Osteoblast (primary cell): ENCODE data around the gene FLVCR2. TPM values are rescaled to one million over a fixed set of nuclear protein-coding genes. Genes with fewer than 3 reads are reported as not detected.

ENCODE experiments used
- DNase-seq: peaks from one replicate; pipeline ENCODE4 v3.0.0; 2011; ENCODE audit warnings: low spot score, mixed read lengths; ENCODE audit not compliant: insufficient read length; ENCODE audit errors: missing footprints
- H2AFZ ChIP-seq: 2 replicates; pipeline ENCODE4 v1.6.0; 2011; ENCODE audit warnings: mild to moderate bottlenecking, low read length
- H3K27ac ChIP-seq: 2 replicates; pipeline ENCODE4 v1.5.1; 2011; ENCODE audit warnings: mild to moderate bottlenecking, low read depth, low read length, moderate library complexity
- H3K27me3 ChIP-seq: 2 replicates; pipeline ENCODE4 v1.6.0; 2012; ENCODE audit warnings: mild to moderate bottlenecking, control low read depth, inconsistent platforms, low read length, moderate library complexity; ENCODE audit not compliant: insufficient read depth
- H3K36me3 ChIP-seq: 2 replicates; pipeline ENCODE4 v1.5.1; 2011; ENCODE audit warnings: mild to moderate bottlenecking, low read length, control low read depth, moderate library complexity; ENCODE audit not compliant: insufficient read depth
- H3K4me1 ChIP-seq: 2 replicates; pipeline ENCODE4 v1.5.1; 2011; ENCODE audit warnings: mild to moderate bottlenecking, low read length, control low read depth, moderate library complexity; ENCODE audit not compliant: insufficient read depth
- H3K4me2 ChIP-seq: 2 replicates; pipeline ENCODE4 v1.6.0; 2011; ENCODE audit warnings: mild to moderate bottlenecking, low read length; ENCODE audit not compliant: insufficient read depth
- H3K4me3 ChIP-seq: fragments of 200-600 bp; sonication (generic); 3 replicates; pipeline ENCODE4 v1.5.1; 2012; ENCODE audit warnings: mild to moderate bottlenecking, low read length, inconsistent platforms; ENCODE audit not compliant: insufficient read depth
- H3K79me2 ChIP-seq: 2 replicates; pipeline ENCODE4 v1.6.0; 2012; ENCODE audit warnings: mild to moderate bottlenecking, low read length, control low read depth, inconsistent platforms; ENCODE audit not compliant: insufficient read depth
- H3K9me3 ChIP-seq: 2 replicates; pipeline ENCODE4 v1.5.1; 2011; ENCODE audit warnings: low read depth, low read length, control low read depth
- H4K20me1 ChIP-seq: 2 replicates; pipeline ENCODE4 v1.6.0; 2012; ENCODE audit warnings: mild to moderate bottlenecking, low read length, control low read depth; ENCODE audit not compliant: insufficient read depth
- CTCF ChIP-seq: IDR thresholded peaks from 2 replicates; pipeline ENCODE4 v1.5.1; 2011; ENCODE audit warnings: mild to moderate bottlenecking, low read depth, low read length, moderate library complexity; ENCODE audit errors: extremely low read depth
- total RNA-seq: library from RNA; depleted of rRNA; stranded (reverse); fragments of >200 nt; gene quantifications from 2 replicates; pipeline ENCODE4 v1.2.3, GENCODE V29; 2012

Gene FLVCR2
- total RNA-seq, 1 donor: 1.8 TPM

GRCh38 chr14:75626396-75626795, 48.0 kb downstream of the FLVCR2 start:
- Histone ChIP-seq H4K20me1 (no peaks in the 10 kb centered on the region), H3K27me3 (no peaks in the 10 kb centered on the region), H3K79me2 (no peaks in the 10 kb centered on the region), H3K4me2 (no peak overlapping the region), H3K27ac (no peak overlapping the region), H3K9me3 (no peaks in the 10 kb centered on the region), H3K36me3 (no peaks in the 10 kb centered on the region), H3K4me3 (no peak overlapping the region), H2AFZ (no peak overlapping the region), H3K4me1 (no peaks in the 10 kb centered on the region)
- no peak for DNase-seq
- no peak for TF ChIP-seq CTCF

- no peaks in the 10 kb centered on the region for H3K36me3 ChIP-seq
- no peak overlapping the region for H3K27ac ChIP-seq
- H3K4me1 ChIP-seq: no peaks in the 10 kb centered on the region
- no peak overlapping the region for H3K4me3 ChIP-seq
- H3K9me3 ChIP-seq: no peaks in the 10 kb centered on the region
- H3K79me2 ChIP-seq: no peaks in the 10 kb centered on the region
- no peak for TF ChIP-seq CTCF
- no peak overlapping the region for H2AFZ ChIP-seq
- DNase-seq: no peak
- H3K27me3 ChIP-seq: no peaks in the 10 kb centered on the region
- no peaks in the 10 kb centered on the region for H4K20me1 ChIP-seq
- H3K4me2 ChIP-seq: no peak overlapping the region
These were observed 48.4 kb downstream of the FLVCR2 start for GRCh38 chr14:75626863-75627262.

GRCh38 chr14:75627406-75627805, 49.0 kb downstream of the FLVCR2 start:
- Histone ChIP-seq H3K9me3 (no peaks in the 10 kb centered on the region), H2AFZ (no peak overlapping the region), H3K4me3 (no peak overlapping the region), H3K4me2 (no peak overlapping the region), H4K20me1 (no peaks in the 10 kb centered on the region), H3K79me2 (no peaks in the 10 kb centered on the region), H3K36me3 (no peaks in the 10 kb centered on the region), H3K4me1 (no peaks in the 10 kb centered on the region), H3K27me3 (no peaks in the 10 kb centered on the region), H3K27ac (no peak overlapping the region)
- no peak for TF ChIP-seq CTCF
- DNase-seq: no peak

DNA sequence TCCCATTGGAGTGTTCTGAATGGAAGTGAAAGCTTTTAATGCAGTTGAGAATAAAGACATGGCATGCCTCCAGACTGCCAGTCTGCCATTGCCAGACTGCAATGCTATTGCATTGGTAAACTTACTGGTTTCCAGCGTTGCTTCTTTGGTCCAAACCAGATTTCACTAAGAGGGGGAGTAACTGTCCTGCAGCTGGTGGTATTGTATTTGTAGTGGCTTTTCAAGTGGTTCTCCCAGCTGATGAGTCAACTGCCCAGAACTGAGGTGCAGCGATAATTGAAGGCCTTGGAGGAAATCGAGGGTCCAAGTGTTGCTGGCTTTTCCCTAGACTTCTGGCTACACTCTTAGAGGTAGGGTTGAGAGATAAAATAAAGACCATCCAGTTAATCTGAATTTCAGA, 50.4 kb downstream of the FLVCR2 start:
- Histone ChIP-seq H3K4me2 (no peak overlapping the region), H3K27me3 (no peaks in the 10 kb centered on the region), H3K4me3 (no peak overlapping the region), H3K27ac (no peak overlapping the region), H3K9me3 (no peaks in the 10 kb centered on the region), H2AFZ (no peak overlapping the region), H3K79me2 (no peaks in the 10 kb centered on the region), H3K36me3 (no peaks in the 10 kb centered on the region), H4K20me1 (no peaks in the 10 kb centered on the region), H3K4me1 (no peaks in the 10 kb centered on the region)
- no peak for DNase-seq
- no peak for TF ChIP-seq CTCF
